Measurements from ENCODE around the gene GABRB1. TPM values are rescaled to one million over a fixed set of nuclear protein-coding genes. Genes with fewer than 3 reads are reported as not detected.

The GABRB1 gene
- total RNA-seq, 3 donors from 2014 or later = 2.5 TPM; not detected in 2

DNA sequence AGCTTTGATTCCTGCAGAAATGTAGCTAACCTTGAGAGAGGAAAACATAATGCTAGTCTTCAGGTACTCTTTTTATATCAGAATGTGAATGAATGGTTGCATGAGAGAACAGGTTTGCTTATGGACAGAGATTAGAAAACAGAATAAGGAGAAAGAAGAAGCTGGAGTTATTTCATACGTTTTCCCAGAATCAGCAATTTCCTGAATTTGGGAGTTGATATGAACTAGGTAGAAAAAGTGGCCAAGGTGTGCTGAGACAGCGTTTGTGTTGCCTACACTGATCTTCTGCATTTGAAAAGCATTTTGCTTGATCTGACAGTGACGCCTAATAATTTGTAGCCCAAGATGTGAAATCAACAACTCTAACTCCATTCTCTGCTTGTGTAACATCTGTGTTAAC is 12.5 kb downstream of the GABRB1 start:
- no peaks in the 10 kb centered on the region for H3K9me3 ChIP-seq
- no peak overlapping the region for H3K4me3 ChIP-seq
- DNase-seq (ENCODE audit: low spot score in 2 of 2) = no peak
- no peak overlapping the region for H3K27ac ChIP-seq
- no peaks in the 10 kb centered on the region for H3K27me3 ChIP-seq
- intact Hi-C loops (cut with DNase I; ENCODE audit: low total_unique reads) = loop anchor here (2.0 kb wide), 1 partner anchor 43 kb away; no protein-coding TSS in a partner anchor
- H3K4me1 ChIP-seq = no peaks in the 10 kb centered on the region
- TF ChIP-seq, protein P1, sequence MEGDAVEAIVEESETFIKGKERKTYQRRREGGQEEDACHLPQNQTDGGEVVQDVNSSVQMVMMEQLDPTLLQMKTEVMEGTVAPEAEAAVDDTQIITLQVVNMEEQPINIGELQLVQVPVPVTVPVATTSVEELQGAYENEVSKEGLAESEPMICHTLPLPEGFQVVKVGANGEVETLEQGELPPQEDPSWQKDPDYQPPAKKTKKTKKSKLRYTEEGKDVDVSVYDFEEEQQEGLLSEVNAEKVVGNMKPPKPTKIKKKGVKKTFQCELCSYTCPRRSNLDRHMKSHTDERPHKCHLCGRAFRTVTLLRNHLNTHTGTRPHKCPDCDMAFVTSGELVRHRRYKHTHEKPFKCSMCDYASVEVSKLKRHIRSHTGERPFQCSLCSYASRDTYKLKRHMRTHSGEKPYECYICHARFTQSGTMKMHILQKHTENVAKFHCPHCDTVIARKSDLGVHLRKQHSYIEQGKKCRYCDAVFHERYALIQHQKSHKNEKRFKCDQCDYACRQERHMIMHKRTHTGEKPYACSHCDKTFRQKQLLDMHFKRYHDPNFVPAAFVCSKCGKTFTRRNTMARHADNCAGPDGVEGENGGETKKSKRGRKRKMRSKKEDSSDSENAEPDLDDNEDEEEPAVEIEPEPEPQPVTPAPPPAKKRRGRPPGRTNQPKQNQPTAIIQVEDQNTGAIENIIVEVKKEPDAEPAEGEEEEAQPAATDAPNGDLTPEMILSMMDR (IDR thresholded peaks at IDR 0.05) = no peak
- no peak for TF ChIP-seq POLR2AphosphoS5 (IDR thresholded peaks at IDR 0.05)
- H3K36me3 ChIP-seq = no peaks in the 10 kb centered on the region

DNA sequence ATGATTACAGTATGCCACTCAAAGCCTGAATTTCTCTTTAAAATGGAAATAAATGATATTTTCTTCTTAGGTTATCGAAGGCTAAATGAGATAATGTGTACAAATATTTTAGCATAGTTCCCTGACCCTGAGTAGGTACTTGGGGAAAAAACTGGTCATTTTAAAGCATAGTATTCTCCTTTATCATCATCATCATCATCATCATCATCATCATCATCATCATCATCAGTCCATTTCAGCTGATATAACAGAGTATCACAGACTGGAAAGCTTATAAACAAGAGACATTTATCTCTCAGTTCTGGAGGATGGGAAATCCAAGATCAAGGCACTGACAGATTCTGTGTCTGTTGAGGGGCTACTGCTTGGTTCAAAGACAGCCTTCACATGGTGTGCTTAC is 13.9 kb downstream of the GABRB1 start:
- no peak for DNase-seq (ENCODE audit: low spot score in 2 of 2)
- Histone ChIP-seq H3K4me1 (no peaks in the 10 kb centered on the region), H3K27me3 (no peaks in the 10 kb centered on the region), H3K4me3 (no peak overlapping the region), H3K27ac (no peak overlapping the region), H3K36me3 (no peaks in the 10 kb centered on the region), H3K9me3 (no peaks in the 10 kb centered on the region)
- no peak for TF ChIP-seq POLR2A (IDR thresholded peaks at IDR 0.05)
- intact Hi-C loops (cut with DNase I; ENCODE audit: low total_unique reads) = no loop called here

DNA sequence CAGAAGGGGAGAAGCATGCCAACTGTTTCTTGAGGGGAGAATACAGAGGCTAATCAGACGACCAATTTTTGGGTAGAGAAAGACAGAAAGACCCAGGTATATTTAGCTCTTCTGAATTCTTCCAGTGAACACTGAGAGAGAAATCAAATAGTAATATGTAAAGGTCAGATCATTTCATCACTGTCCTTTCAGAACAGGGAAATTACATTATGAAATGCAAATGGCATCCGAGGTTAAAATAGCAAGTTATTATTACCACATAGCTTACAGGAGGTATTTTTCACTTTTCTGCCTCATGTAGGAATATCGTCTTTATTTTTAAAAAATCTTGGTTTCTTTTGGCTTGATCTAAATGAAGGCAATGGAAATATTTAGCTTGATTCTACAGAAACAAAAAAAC is 18.0 kb downstream of the GABRB1 start:
- Histone ChIP-seq H3K36me3 (no peaks in the 10 kb centered on the region), H3K27me3 (no peaks in the 10 kb centered on the region), H3K9me3 (no peaks in the 10 kb centered on the region), H3K4me3 (no peak overlapping the region), H3K4me1 (no peaks in the 10 kb centered on the region), H3K27ac (no peak overlapping the region)
- TF ChIP-seq, protein P1 (IDR thresholded peaks at IDR 0.05) = no peak
- TF ChIP-seq POLR2A (IDR thresholded peaks at IDR 0.05) = no peak
- no peak for TF ChIP-seq POLR2AphosphoS5 (IDR thresholded peaks at IDR 0.05)
- intact Hi-C loops (cut with DNase I; ENCODE audit: low total_unique reads) = no loop called here
- DNase-seq (ENCODE audit: low spot score in 2 of 2) = no peak

DNA sequence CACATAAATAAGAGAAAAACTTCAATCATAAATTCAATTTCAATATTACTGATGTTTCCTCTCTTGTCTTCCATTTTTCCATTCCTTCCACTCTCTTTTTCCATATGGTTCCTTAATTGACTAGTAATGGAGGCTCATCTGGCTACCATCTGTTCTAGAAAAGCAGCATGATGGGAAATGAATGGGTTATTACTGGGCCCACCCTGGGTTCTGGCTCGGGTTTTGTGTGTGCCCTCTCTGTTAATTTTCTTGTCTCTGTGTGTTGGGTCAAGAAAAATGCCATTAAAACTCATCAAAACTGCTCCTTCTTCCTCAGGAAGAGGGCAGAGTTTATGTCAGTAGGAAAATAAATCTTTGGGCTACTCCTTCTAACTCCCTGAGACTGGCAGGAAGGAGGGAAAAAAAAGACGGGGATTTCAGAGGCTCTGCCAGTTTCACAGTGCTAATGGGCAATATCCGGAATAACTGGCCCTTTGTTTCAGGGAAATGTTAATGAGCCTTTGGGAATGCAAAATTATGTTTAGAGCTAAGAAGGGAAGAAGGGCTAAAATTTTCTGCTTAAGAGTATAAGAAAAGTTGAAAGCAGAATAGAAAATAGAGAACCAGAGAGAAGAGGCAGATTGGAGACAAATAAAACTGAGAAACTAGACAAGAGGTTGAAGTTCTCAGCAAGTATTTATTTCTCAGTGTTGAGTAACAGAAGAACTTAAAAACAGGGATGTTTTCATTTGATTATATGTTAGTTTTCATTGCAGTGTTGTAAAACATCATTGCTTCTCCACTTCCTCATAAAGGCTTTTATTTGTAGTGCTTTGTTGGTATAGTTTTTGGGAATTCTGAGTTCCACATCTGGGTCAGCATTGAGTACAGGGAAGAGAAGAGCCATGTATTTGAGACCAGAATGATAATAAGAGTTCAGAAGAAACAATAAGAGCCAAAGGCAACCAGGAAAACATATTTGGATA is 19.7 kb downstream of the GABRB1 start:
- Histone ChIP-seq H3K4me1 (no peaks in the 10 kb centered on the region), H3K4me3 (no peak overlapping the region), H3K36me3 (no peaks in the 10 kb centered on the region), H3K27ac (peak overlapping the region in 1 of 2 donors; percentile 25), H3K27me3 (no peaks in the 10 kb centered on the region), H3K9me3 (no peaks in the 10 kb centered on the region)
- intact Hi-C loops (cut with DNase I; ENCODE audit: low total_unique reads) = no loop called here
- TF ChIP-seq POLR2A (IDR thresholded peaks at IDR 0.05) (no peak), POLR2AphosphoS5 (IDR thresholded peaks at IDR 0.05) (no peak)
- TF ChIP-seq, protein P1 (IDR thresholded peaks at IDR 0.05) = no peak
- no peak for DNase-seq (ENCODE audit: low spot score in 2 of 2)

DNA sequence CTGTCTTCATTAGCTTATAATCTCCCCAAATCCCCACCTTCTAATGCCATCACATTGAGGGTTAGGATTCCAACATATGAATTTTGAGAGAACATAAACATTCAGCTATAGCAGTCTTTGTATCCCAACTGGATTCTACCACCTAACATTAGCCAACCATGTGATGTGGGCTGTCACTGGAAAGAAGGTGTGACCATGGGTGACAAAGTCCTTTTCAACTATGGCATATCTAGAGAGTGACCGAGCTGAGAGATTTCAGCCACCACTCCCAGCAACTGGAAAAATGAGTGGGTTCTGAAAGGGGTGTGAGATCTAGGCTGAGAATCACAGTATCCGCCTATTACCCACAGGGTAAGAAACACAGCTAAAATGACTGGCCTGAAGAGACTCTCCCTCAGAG is 22.1 kb downstream of the GABRB1 start:
- Histone ChIP-seq H3K27ac (no peak overlapping the region), H3K36me3 (no peaks in the 10 kb centered on the region), H3K27me3 (no peaks in the 10 kb centered on the region), H3K9me3 (no peaks in the 10 kb centered on the region), H3K4me1 (no peaks in the 10 kb centered on the region), H3K4me3 (no peak overlapping the region)
- no peak for DNase-seq (ENCODE audit: low spot score in 2 of 2)
- TF ChIP-seq POLR2AphosphoS5 (IDR thresholded peaks at IDR 0.05) = no peak
- TF ChIP-seq, protein P1 (IDR thresholded peaks at IDR 0.05) = no peak
- TF ChIP-seq POLR2A (IDR thresholded peaks at IDR 0.05) = no peak
- intact Hi-C loops (cut with DNase I; ENCODE audit: low total_unique reads) = no loop called here
